Activated B cell treated with CpG ODN at 0.5 μM for 24 hours (primary cell): ENCODE measurements around the gene IAPP. TPM values are rescaled to one million over a fixed set of nuclear protein-coding genes. Genes with fewer than 3 reads are reported as not detected.
"Not testable (repeated sequence)": the region's sequence is repeated elsewhere in the genome, so short reads cannot be mapped to it uniquely, and the experiment has no call there.

Source experiments
- ATAC-seq: fragments of 200-7000 bp; cut with Tn5 transposase; one replicate; pipeline ENCODE4 v1.10.0; 2021; ENCODE audit warnings: low read depth, mild to moderate bottlenecking, moderate library complexity
- CTCF ChIA-PET: fragments of 350-600 bp; sonication (Branson Sonifier 250); formaldehyde crosslinking; loops from one replicate; lab custom pipeline; 2021; ENCODE audit warnings: antibody characterized with exemption; lab: Charles Lee
- POLR2A ChIA-PET: fragments of 350-600 bp; sonication (Branson Sonifier 250); formaldehyde crosslinking; loops from one replicate; lab custom pipeline; 2021; ENCODE audit warnings: antibody characterized with exemption; lab: Charles Lee
- DNase-seq: peaks from one replicate; pipeline ENCODE4 v3.0.0; 2022
- H3K27ac Mint-ChIP-seq: one replicate; pipeline ENCODE4 v1.8.0; 2020; ENCODE audit warnings: mixed read lengths
- H3K27me3 Mint-ChIP-seq: one replicate; pipeline ENCODE4 v1.8.0; 2021; ENCODE audit warnings: mixed read lengths
- H3K36me3 Mint-ChIP-seq: one replicate; pipeline ENCODE4 v1.8.0; 2021; ENCODE audit warnings: low read depth, mixed read lengths
- H3K4me1 Mint-ChIP-seq: one replicate; pipeline ENCODE4 v1.8.0; 2021; ENCODE audit warnings: mixed read lengths
- H3K4me3 Mint-ChIP-seq: one replicate; pipeline ENCODE4 v1.8.0; 2020; ENCODE audit warnings: mild to moderate bottlenecking, mixed read lengths
- H3K9me3 Mint-ChIP-seq: one replicate; pipeline ENCODE4 v1.8.0; 2020; ENCODE audit warnings: mixed read lengths
- intact Hi-C: fragments of 100-400 bp; cut with micrococcal nuclease; formaldehyde crosslinking; loops from one replicate; pipeline ENCODE4 v1.15.1; 2024
- total RNA-seq: library from RNA; stranded (reverse); gene quantifications from 2 replicates; pipeline ENCODE4 v1.2.3, GENCODE V29; 2022
- TF ChIP-seq, protein P1 (sequence below): fragments of 200-600 bp; IDR thresholded peaks from one replicate; pipeline ENCODE4 v1.8.0; 2022; ENCODE audit warnings: antibody characterized with exemption, mild to moderate bottlenecking

IAPP gene
- total RNA-seq, 1 donor from 2014 or later: not detected

DNA sequence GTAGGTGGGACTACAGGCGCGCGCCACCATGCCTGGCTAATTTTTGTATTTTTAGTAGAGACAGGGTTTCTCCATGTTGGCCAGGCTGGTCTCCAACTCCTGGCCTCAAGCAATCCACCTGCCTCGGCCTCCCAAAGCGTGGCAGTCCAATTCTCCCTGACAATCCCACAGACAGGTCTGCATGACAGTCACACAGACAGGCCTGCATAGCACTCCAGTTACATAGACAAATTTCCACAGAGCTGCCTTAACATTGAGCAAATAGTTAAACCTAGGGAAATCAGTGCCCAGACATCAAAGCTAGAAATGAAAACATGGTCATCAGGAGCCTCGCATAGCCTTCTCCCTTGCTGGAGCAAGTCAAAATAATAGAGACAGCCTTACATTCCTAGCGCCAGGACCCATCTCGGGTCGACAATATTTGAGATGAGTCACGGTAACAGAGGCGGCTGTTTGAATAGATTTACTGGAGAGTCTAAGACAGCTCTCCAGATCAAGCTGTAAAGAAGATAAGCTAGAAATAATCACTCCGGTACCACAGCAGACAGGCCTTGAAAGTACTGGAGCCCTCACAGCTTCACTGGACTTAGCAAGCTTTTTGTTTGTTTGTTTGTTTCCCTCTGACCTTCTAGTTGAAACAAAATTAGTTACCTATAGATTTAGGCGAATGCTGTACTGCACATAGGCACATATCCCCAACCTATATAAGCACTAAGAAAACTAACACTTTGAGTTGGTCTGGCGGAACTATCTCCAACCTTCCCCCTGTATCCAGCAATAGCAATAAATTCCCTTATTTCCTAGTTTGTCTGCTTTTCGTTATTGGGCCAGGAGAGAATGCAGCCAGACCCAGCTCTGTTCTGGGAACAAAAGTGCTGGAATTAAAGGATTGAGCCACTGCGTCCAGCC lies 40.9 kb downstream of the IAPP start:
- Mint-ChIP-seq H3K27me3 (peaks cover 24% of the 10 kb centered on the region), H3K27ac (no peak overlapping the region), H3K4me3 (no peak overlapping the region), H3K4me1 (no peaks in the 10 kb centered on the region), H3K36me3 (no peaks in the 10 kb centered on the region), H3K9me3 (no peaks in the 10 kb centered on the region)
- DNase-seq: no peak
- POLR2A ChIA-PET: no interaction called here
- intact Hi-C loops: no loop called here
- CTCF ChIA-PET: no interaction called here
- TF ChIP-seq, protein P1, sequence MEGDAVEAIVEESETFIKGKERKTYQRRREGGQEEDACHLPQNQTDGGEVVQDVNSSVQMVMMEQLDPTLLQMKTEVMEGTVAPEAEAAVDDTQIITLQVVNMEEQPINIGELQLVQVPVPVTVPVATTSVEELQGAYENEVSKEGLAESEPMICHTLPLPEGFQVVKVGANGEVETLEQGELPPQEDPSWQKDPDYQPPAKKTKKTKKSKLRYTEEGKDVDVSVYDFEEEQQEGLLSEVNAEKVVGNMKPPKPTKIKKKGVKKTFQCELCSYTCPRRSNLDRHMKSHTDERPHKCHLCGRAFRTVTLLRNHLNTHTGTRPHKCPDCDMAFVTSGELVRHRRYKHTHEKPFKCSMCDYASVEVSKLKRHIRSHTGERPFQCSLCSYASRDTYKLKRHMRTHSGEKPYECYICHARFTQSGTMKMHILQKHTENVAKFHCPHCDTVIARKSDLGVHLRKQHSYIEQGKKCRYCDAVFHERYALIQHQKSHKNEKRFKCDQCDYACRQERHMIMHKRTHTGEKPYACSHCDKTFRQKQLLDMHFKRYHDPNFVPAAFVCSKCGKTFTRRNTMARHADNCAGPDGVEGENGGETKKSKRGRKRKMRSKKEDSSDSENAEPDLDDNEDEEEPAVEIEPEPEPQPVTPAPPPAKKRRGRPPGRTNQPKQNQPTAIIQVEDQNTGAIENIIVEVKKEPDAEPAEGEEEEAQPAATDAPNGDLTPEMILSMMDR: no peak
- ATAC-seq: no peak

DNA sequence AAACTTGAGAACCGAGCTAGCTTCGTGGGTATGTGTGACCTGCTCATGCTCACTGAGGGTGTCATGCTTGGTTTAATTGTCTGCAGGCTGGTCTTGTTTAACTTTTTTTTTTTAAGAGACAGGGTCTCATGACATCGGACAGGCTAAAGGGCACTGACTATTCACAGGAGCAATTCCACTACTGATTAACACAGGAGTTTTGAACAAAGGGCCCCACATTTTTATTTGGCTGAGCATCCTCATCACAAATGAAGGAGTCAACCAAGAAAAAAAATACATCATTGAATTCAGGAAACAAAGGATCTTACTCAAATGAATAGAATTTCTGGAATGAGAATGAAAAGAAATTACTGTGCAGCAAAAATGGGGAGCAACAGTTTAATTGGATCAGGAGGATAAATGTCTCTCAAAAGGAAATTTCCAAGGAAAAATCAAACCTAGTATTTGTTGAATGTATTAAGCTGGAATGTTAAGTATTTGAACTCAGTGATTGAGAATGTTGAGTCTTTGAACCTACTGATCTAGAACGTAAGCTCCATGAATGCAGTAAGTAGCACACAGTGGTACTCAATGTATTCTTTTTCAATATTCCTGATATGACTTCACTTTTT lies 43.9 kb downstream of the IAPP start:
- Mint-ChIP-seq H3K4me3 (no peak overlapping the region), H3K27ac (no peak overlapping the region), H3K4me1 (no peaks in the 10 kb centered on the region), H3K9me3 (no peaks in the 10 kb centered on the region), H3K36me3 (no peaks in the 10 kb centered on the region), H3K27me3 (peaks cover 22% of the 10 kb centered on the region)
- TF ChIP-seq, protein P1: no peak
- intact Hi-C loops: no loop called here
- no peak for ATAC-seq
- POLR2A ChIA-PET: no interaction called here
- CTCF ChIA-PET: no interaction called here
- DNase-seq: no peak

DNA sequence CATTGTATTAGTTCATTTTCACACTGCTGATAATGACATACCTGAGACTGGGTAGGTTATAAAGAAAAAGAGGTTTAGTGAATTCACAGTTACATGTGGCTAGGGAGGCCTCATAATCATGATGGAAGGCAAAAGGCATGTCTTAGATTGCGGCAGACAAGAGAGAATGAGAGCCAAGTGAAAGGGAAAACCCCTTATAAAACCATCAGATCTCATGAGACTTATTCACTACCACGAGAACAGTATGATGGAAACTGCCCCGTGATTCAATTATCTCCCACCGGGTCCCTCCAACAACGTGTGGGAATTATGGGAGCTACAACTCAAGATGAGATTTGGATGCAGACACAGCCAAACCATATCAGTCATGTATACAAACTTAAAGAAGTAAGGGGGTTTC lies 45.7 kb downstream of the IAPP start:
- POLR2A ChIA-PET, CTCF ChIA-PET, H3K4me3 Mint-ChIP-seq: not testable (repeated sequence)

DNA sequence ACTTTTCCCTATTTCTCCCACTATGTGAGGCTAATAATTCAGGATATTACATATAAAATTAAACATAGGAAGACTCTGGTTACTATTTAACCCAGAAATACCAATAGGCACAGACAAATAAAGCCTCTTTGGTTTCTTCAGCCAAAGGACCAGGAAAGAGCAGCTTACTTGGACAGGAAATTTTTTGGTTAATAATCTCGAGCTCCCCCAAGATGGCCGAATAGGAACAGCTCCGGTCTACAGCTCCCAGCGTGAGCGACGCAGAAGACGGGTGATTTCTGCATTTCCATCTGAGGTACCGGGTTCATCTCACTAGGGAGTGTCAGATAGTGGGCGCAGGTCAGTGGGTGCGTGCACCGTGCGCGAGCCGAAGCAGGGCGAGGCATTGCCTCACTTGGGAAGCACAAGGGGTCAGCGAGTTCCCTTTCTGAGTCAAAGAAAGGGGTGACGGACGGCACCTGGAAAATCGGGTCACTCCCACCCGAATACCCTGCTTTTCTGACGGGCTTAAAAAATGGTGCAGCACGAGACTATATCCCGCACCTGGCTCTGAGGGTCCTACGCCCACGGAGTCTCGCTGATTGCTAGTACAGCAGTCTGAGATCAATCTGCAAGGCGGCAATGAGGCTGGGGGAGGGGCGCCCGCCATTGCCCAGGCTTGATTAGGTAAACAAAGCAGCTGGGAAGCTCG lies 46.5 kb downstream of the IAPP start:
- H3K4me3 Mint-ChIP-seq, H3K36me3 Mint-ChIP-seq, H3K27ac Mint-ChIP-seq, CTCF ChIA-PET, H3K9me3 Mint-ChIP-seq, intact Hi-C loops, H3K4me1 Mint-ChIP-seq, POLR2A ChIA-PET, DNase-seq, ATAC-seq: not testable (repeated sequence)
- peaks cover 20% of the 10 kb centered on the region for H3K27me3 Mint-ChIP-seq

More for the DNA sequence above, 45.7 kb downstream of the IAPP start:
- H3K27ac Mint-ChIP-seq, H3K9me3 Mint-ChIP-seq, DNase-seq, ATAC-seq, H3K36me3 Mint-ChIP-seq, intact Hi-C loops, H3K4me1 Mint-ChIP-seq: not testable (repeated sequence)
- H3K27me3 Mint-ChIP-seq: peaks cover 20% of the 10 kb centered on the region

DNA sequence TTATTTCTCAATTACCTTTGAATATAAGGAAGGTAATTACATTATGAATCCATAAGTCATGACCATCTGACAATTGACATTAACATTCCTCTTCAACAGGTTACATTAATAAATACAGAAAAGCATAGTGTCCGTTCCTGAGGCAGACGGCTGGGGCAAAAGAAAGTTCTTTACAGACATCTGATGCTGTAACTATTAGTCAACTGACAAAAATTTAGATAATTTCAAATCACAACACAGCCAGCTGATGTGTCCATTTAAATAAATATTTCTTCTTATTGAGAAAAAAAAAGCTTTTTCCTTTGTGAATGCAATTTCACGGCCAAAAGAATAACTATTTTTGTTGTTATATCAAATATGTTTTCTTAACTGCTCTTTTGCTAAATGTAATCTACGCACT lies 55.5 kb downstream of the IAPP start:
- peaks cover 12% of the 10 kb centered on the region for H3K27me3 Mint-ChIP-seq
- POLR2A ChIA-PET: no interaction called here
- TF ChIP-seq, protein P1: no peak
- peaks cover 4% of the 10 kb centered on the region for H3K9me3 Mint-ChIP-seq
- intact Hi-C loops: no loop called here
- DNase-seq (no peak), ATAC-seq (no peak)
- CTCF ChIA-PET: no interaction called here
- no peaks in the 10 kb centered on the region for H3K36me3 Mint-ChIP-seq
- no peak overlapping the region for H3K27ac Mint-ChIP-seq
- no peak overlapping the region for H3K4me3 Mint-ChIP-seq
- H3K4me1 Mint-ChIP-seq: no peaks in the 10 kb centered on the region

Other genes with a start within 250 kb of the IAPP start
- gene SLCO1B1, start 241.7 kb upstream of the IAPP start, total RNA-seq: not detected in 2 replicates
- not detected in 2 replicates for gene SLCO1A2, start 38.0 kb upstream of the IAPP start, total RNA-seq
- gene PYROXD1, start 64.8 kb downstream of the IAPP start, total RNA-seq: 31.0 and 35.6 TPM in 2 replicates
- gene RECQL, start 128.7 kb downstream of the IAPP start, total RNA-seq: 60.6 and 61.6 TPM in 2 replicates
- 23.6 and 25.9 TPM in 2 replicates for gene GOLT1B, start 128.9 kb downstream of the IAPP start, total RNA-seq
- gene SPX, start 153.4 kb downstream of the IAPP start, total RNA-seq: 0.18 and 0.54 TPM in 2 replicates
- gene GYS2, start 231.9 kb downstream of the IAPP start, total RNA-seq: not detected in 2 replicates